LNCaP clone FGC (cell line): Measurements from ENCODE around the gene CFAP99.

ENCODE experiments used
- DNase-seq: peaks from one replicate; pipeline ENCODE4 v3.0.0-alpha.2; 2011; ENCODE audit warnings: low read depth
- H3K4me3 ChIP-seq: 2 replicates; pipeline ENCODE4 v1.5.1; 2011; ENCODE audit warnings: mild to moderate bottlenecking, low read depth, low read length, control low read depth
- TF ChIP-seq, protein P1 (sequence below): IDR thresholded peaks from 2 replicates; pipeline ENCODE4 v1.5.1; 2012; ENCODE audit warnings: mild to moderate bottlenecking; ENCODE audit not compliant: control insufficient read depth, insufficient read depth; ENCODE audit errors: extremely low read depth

Gene CFAP99

GRCh38 chr4:2386717-2387116, 32.0 kb upstream of the CFAP99 start:
- TF ChIP-seq, protein P1, sequence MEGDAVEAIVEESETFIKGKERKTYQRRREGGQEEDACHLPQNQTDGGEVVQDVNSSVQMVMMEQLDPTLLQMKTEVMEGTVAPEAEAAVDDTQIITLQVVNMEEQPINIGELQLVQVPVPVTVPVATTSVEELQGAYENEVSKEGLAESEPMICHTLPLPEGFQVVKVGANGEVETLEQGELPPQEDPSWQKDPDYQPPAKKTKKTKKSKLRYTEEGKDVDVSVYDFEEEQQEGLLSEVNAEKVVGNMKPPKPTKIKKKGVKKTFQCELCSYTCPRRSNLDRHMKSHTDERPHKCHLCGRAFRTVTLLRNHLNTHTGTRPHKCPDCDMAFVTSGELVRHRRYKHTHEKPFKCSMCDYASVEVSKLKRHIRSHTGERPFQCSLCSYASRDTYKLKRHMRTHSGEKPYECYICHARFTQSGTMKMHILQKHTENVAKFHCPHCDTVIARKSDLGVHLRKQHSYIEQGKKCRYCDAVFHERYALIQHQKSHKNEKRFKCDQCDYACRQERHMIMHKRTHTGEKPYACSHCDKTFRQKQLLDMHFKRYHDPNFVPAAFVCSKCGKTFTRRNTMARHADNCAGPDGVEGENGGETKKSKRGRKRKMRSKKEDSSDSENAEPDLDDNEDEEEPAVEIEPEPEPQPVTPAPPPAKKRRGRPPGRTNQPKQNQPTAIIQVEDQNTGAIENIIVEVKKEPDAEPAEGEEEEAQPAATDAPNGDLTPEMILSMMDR: no peak
- H3K4me3 ChIP-seq: no peak overlapping the region

GRCh38 chr4:2387218-2387617, 31.5 kb upstream of the CFAP99 start:
- TF ChIP-seq, protein P1: no peak
- no peak overlapping the region for H3K4me3 ChIP-seq
- no peak for DNase-seq

More at GRCh38 chr4:2386717-2387116, 32.0 kb upstream of the CFAP99 start:
- DNase-seq: no peak

GRCh38 chr4:2387829-2388228, 30.9 kb upstream of the CFAP99 start:
- TF ChIP-seq, protein P1: no peak
- no peak for DNase-seq
- H3K4me3 ChIP-seq: no peak overlapping the region

DNA sequence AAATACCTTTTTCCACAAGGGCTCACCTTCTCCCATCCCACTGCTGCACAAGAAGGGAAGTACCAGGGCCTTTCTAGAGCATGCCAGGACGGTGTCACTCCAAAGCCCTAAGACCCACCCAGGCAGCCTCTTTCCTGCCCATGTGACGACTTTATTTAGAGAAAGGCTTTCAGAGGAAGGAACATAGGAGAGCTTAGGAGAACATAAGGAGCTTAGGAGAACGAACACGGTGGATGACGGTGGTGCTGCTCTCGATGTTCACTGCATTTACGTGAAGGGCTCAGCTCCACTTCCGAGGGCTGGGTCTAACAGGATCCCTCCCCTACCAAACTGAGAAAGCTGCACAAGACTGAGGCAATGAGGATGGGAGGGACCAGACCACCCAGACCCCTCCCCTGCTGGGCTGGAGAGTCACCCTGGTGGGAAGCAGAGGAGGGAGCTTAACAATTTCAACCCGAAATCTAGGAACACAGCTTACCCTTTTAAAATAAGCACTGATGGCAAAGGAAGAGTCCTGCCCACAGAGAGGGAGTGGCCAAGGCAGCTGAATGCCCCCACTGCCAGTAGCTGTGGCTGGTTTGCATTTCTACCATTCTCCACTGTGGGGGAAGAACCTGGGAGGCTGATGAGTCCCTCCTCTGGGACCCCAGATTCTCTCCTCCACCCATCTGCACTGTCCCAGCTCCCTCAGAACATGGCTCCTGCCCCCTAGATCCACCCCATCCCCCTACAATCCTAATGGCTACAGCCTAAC, 30.1 kb upstream of the CFAP99 start:
- H3K4me3 ChIP-seq: no peak overlapping the region
- no peak for DNase-seq
- TF ChIP-seq, protein P1: no peak

DNA sequence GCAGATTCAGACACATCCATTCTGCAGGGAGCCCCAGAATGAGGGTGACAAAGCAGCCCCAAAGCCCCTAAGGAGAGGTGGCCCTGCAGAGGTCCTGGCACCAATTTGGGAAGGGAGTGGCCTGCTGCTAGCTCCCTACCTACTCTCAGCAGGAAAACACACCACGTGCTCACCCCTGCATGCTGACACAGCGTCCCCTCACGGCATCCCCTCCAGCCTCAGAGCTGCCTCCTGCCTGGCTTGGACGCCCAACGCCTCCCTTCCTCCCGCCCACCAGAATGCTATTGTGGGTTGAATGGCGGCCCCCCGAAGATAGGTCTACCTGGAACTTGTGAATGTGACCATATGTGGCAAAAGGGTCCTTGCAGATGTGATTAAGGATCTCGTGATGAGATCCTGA, 29.1 kb upstream of the CFAP99 start:
- no peak for DNase-seq
- TF ChIP-seq, protein P1: no peak
- no peak overlapping the region for H3K4me3 ChIP-seq

GRCh38 chr4:2390146-2390545, 28.6 kb upstream of the CFAP99 start:
- no peak for DNase-seq
- TF ChIP-seq, protein P1: no peak
- no peak overlapping the region for H3K4me3 ChIP-seq
